A549 (cell line): ENCODE measurements around the gene CSF3. TPM values are rescaled to one million over a fixed set of nuclear protein-coding genes. Genes with fewer than 3 reads are reported as not detected.
A peak's percentile ranks its signal among the peaks of the same experiment; 100 is the strongest.
"Not testable (repeated sequence)": the region's sequence is repeated elsewhere in the genome, so short reads cannot be mapped to it uniquely, and the experiment has no call there.

Source experiments
- ATAC-seq, 2 experiments: fragments of 200-7000 bp in 1 of 2; fragments of >200 bp in 1 of 2; cut with Nextera tagmentation in 1 of 2; cut with Tn5 transposase in 1 of 2; 3 replicates each; pipeline versions ENCODE4 v1.8.0 to v1.9.1; 2018 to 2020; ENCODE audit warnings: mild to moderate bottlenecking in 1 of 2, moderate library complexity in 1 of 2
- CTCF ChIA-PET: fragments of 300-600 bp; sonication (Branson Sonifier 250); formaldehyde crosslinking; extraction: SDS; loops from one replicate; lab custom pipeline; 2021; ENCODE audit warnings: antibody characterized with exemption, inconsistent platforms; lab: Yijun Ruan, JAX
- POLR2A ChIA-PET: fragments of 350-600 bp; formaldehyde crosslinking; extraction: SDS; loops from one replicate; lab custom pipeline; 2021; ENCODE audit warnings: antibody characterized with exemption, inconsistent platforms; lab: Yijun Ruan, JAX
- DNase-seq, 2 experiments: peaks; one replicate each; pipeline versions ENCODE4 v3.0.0 to v3.0.0-alpha.2; 2011 to 2016; ENCODE audit warnings: low read depth in 1 of 2, low spot score in 1 of 2
- FAIRE-seq: peaks from 2 replicates; lab custom pipeline; 2011; peaks lifted over from hg19 to GRCh38; lab: Jason Lieb, UNC
- H3K27ac ChIP-seq, 2 experiments: fragments of >200 bp; sonication (Bioruptor Twin); formaldehyde crosslinking; 3 replicates each; pipeline ENCODE4 v1.5.1; 2016 to 2017
- H3K4me1 ChIP-seq: fragments of >200 bp; sonication (Bioruptor Twin); formaldehyde crosslinking; 3 replicates; pipeline ENCODE4 v1.6.1; 2016
- H3K4me2 ChIP-seq: fragments of >200 bp; sonication (Bioruptor Twin); formaldehyde crosslinking; 3 replicates; pipeline ENCODE4 v1.6.1; 2016
- H3K4me3 ChIP-seq: fragments of >200 bp; sonication (Bioruptor Twin); formaldehyde crosslinking; 3 replicates; pipeline ENCODE4 v1.5.1; 2016
- H3K9me3 ChIP-seq: fragments of >200 bp; sonication (Bioruptor Twin); formaldehyde crosslinking; 3 replicates; pipeline ENCODE4 v1.6.1; 2016
- CBX8 ChIP-seq: fragments of 200-600 bp; sonication (generic); IDR thresholded peaks from 2 replicates; pipeline ENCODE4 v1.6.1; 2016
- CHD2 ChIP-seq: fragments of 150-350 bp; IDR thresholded peaks from 2 replicates; pipeline ENCODE4 v1.6.1; 2014; ENCODE audit warnings: low read length; ENCODE audit not compliant: partially characterized antibody
- EHF ChIP-seq: fragments of 250-450 bp; sonication (Bioruptor Pico); IDR thresholded peaks from 2 replicates; pipeline ENCODE4 v1.5.0; 2020; ENCODE audit warnings: mild to moderate bottlenecking
- EP300 ChIP-seq, 2 experiments: fragments of >200 bp; sonication (Bioruptor Twin); formaldehyde crosslinking; IDR thresholded peaks; 2 replicates in 1 of 2; 3 replicates in 1 of 2; pipeline ENCODE4 v1.6.1; 2016 to 2017
- FOSB ChIP-seq: fragments of 250-450 bp; sonication (Bioruptor Pico); IDR thresholded peaks from 2 replicates; pipeline ENCODE4 v1.5.0; 2020; ENCODE audit warnings: mild to moderate bottlenecking, moderate library complexity
- FOXS1 ChIP-seq: fragments of 250-450 bp; sonication (Bioruptor Pico); IDR thresholded peaks from 2 replicates; pipeline ENCODE4 v1.5.0; 2020; ENCODE audit warnings: mild to moderate bottlenecking, moderate library complexity
- HDAC2 ChIP-seq: fragments of 200-600 bp; sonication (generic); IDR thresholded peaks from 2 replicates; pipeline ENCODE4 v1.6.1; 2016
- MAFK ChIP-seq: fragments of 450-650 bp; IDR thresholded peaks from 2 replicates; pipeline ENCODE4 v1.6.1; 2014; ENCODE audit not compliant: partially characterized antibody
- NR3C1 ChIP-seq: fragments of >200 bp; sonication (Bioruptor Twin); formaldehyde crosslinking; IDR thresholded peaks from 3 replicates; pipeline ENCODE4 v1.6.1; 2017
- RFX5 ChIP-seq: fragments of 450-650 bp; IDR thresholded peaks from 2 replicates; pipeline ENCODE4 v1.7.1; 2014; ENCODE audit warnings: antibody characterized with exemption, mild to moderate bottlenecking, moderate library complexity
- ZC3H11A ChIP-seq: fragments of 450-650 bp; IDR thresholded peaks from 2 replicates; pipeline ENCODE4 v1.6.1; 2014; ENCODE audit warnings: antibody characterized with exemption, mild to moderate bottlenecking
- ZNF302 ChIP-seq: fragments of 250-450 bp; sonication (Bioruptor Pico); IDR thresholded peaks from 2 replicates; pipeline ENCODE4 v1.9.0; 2021; ENCODE audit warnings: inconsistent platforms, mild to moderate bottlenecking, moderate library complexity
- ZSCAN20 ChIP-seq: fragments of 250-450 bp; sonication (Bioruptor Pico); IDR thresholded peaks from 2 replicates; pipeline ENCODE4 v1.8.0; 2022; ENCODE audit warnings: mild to moderate bottlenecking, moderate library complexity
- WGBS: methylation state at CpG from one replicate; pipeline ENCODE4 v1.1.6; 2017; ENCODE audit errors: missing lambda C conversion rate; 5-methylcytosine and 5-hydroxymethylcytosine counted together
- polyA plus RNA-seq, 4 experiments: library from polyadenylated mRNA; depleted of rRNA in 3 of 4; stranded (reverse); fragments of >200 nt; fragmentation: RNase III in 1 of 4; extraction: RNeasy Plus Mini Kit Qiagen cat#74134 plus additional on column Dnase treatment in 1 of 4; gene quantifications; 2 replicates in 3 of 4; 3 replicates in 1 of 4; pipeline ENCODE4 v1.2.3, GENCODE V29; 2011 to 2017
- TF ChIP-seq, protein P1 (sequence below): IDR thresholded peaks from 2 replicates; pipeline ENCODE4 v1.6.1; 2012

Gene CSF3
- polyA plus RNA-seq, 2 of the 4 experiments (the other 2 are of a cell fraction) = not detected

DNA sequence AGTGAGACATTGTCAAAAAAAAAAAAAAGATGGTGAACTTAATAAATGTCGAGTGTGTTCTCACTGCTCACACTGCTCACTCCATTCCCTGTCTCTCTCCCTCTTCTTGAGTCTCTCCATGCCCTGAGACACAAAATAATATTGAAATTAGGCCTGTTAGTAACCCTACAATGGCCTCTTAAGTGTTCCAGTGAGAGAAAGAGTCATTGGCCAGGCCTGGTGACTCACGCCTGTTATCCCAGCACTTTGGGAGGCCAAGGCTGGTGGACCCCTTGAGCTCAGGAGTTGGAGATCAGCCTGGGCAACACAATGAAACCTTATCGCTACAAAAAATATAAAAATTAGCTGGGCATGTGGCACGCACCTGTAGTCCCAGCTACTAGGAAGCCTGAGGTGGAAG lies 16.2 kb upstream of the CSF3 start:
- H3K27ac ChIP-seq = no peak overlapping the region
- CTCF ChIA-PET = interaction anchor here (0.8 to 24.9 kb wide), 5 partner anchors 15 to 169 kb away, joined by 3 to 625 read pairs (median 8); partner anchors contain the start of gene CSF3
- no peaks in the 10 kb centered on the region for H3K4me1 ChIP-seq
- TF ChIP-seq, protein P1, sequence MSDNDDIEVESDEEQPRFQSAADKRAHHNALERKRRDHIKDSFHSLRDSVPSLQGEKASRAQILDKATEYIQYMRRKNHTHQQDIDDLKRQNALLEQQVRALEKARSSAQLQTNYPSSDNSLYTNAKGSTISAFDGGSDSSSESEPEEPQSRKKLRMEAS = no peak
- TF ChIP-seq, all 56 proteins: peak for 0
- no peak for FAIRE-seq
- POLR2A ChIA-PET = no interaction called here
- Histone ChIP-seq H3K4me3 (no peak overlapping the region), H3K4me2 (no peak overlapping the region), H3K9me3 (no peaks in the 10 kb centered on the region)
- ATAC-seq = peak; percentile 16 to 36; a peak in 3 of 6 replicates
- 58% methylated on average over 4 of the region's 4 CpGs for WGBS
- DNase-seq = no peak

DNA sequence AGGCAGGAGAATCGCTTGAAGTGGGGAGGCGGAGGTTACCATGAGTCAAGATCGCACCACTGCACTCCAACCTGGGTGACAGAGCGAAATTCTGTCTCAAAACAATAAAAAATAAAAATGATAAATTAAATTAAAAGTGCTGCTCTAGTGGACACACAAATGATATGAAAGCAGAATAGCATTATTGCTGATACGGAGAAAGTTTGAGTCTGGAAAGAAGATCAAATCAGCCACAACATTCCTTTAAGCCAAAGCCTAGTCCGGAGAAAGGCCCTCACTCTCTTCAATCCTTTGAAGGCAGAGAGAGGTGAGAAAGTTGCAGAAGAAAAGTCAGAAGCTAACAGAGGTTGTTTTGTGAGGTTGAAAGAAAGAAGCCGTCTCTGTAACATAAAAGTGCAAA lies 15.1 kb upstream of the CSF3 start:
- POLR2A ChIA-PET = no interaction called here
- 76% methylated on average over 7 of the region's 7 CpGs for WGBS

DNA sequence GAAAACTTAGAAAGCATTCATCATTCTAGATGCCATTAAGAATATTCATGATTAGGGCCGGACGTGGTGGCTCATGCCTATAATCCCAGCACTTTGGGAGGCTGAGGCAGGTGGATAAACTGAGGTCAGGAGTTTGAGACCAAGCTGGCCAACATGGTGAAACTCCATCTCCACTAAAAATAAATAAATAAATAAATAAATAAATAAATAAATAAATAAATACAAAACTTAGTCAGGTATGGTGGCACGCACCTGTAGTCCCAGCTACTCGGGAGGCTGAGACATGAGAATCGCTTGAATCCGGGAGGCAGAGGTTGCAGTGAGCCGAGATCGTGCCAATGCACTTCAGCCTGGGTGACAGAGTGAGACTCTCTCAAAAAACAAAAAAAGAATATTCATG lies 13.9 kb upstream of the CSF3 start:
- 95% methylated on average over 8 of the region's 8 CpGs for WGBS
- H3K27ac ChIP-seq, ATAC-seq, H3K9me3 ChIP-seq, H3K4me1 ChIP-seq, DNase-seq, POLR2A ChIA-PET, FAIRE-seq, H3K4me2 ChIP-seq, H3K4me3 ChIP-seq: not testable (repeated sequence)
- CTCF ChIA-PET = interaction anchor here (0.6 to 24.9 kb wide), 10 partner anchors 13 to 278 kb away, joined by 3 to 625 read pairs (median 4); partner anchors contain the start of gene CSF3
- TF ChIP-seq ZC3H11A = peak; percentile 96

More for the DNA sequence above, 15.1 kb upstream of the CSF3 start:
- no peak for ATAC-seq
- TF ChIP-seq ZNF302 (CRISPR knock-in tag) = no peak
- TF ChIP-seq MAFK = peak; percentile 74
- TF ChIP-seq, all 56 proteins: peak for 1
- Histone ChIP-seq H3K9me3 (no peaks in the 10 kb centered on the region), H3K27ac (no peak overlapping the region), H3K4me2 (no peak overlapping the region), H3K4me3 (no peak overlapping the region), H3K4me1 (no peaks in the 10 kb centered on the region)
- DNase-seq = no peak
- CTCF ChIA-PET = interaction anchor here (1.1 to 24.9 kb wide), 7 partner anchors 14 to 167 kb away, joined by 3 to 625 read pairs (median 3); partner anchors contain the start of gene CSF3
- FAIRE-seq = no peak

DNA sequence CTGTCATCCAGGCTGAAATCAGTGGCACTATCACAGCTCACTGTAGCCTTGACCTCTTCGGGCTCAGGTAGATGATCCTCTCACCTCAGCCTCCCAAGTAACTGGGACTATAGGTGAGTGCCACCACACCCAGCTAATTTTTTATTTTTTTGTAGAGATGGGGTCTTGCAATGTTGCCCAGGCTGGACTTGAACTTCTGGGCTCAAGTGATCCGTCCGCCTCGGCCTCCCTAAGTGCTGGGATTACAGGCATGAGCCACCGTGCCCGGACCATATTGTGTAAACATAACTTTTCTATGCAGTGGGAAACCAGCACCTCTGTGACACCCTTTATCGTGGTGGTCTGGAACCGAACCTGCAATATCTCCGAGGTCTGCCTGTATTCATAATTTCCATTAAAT lies 11.2 kb upstream of the CSF3 start:
- H3K27ac ChIP-seq = no peak overlapping the region
- H3K4me3 ChIP-seq = no peak overlapping the region
- WGBS = 72% methylated on average over 9 of the region's 9 CpGs
- H3K4me2 ChIP-seq = no peak overlapping the region
- H3K4me1 ChIP-seq = no peaks in the 10 kb centered on the region
- FAIRE-seq (no peak), DNase-seq (no peak), ATAC-seq (no peak)
- ChIA-PET POLR2A (no interaction called here), CTCF (interaction anchor here (0.7 to 24.9 kb wide), 9 partner anchors 11 to 351 kb away, joined by 3 to 625 read pairs (median 3); partner anchors contain the start of gene CSF3)
- no peak for TF ChIP-seq FOXS1
- no peaks in the 10 kb centered on the region for H3K9me3 ChIP-seq

DNA sequence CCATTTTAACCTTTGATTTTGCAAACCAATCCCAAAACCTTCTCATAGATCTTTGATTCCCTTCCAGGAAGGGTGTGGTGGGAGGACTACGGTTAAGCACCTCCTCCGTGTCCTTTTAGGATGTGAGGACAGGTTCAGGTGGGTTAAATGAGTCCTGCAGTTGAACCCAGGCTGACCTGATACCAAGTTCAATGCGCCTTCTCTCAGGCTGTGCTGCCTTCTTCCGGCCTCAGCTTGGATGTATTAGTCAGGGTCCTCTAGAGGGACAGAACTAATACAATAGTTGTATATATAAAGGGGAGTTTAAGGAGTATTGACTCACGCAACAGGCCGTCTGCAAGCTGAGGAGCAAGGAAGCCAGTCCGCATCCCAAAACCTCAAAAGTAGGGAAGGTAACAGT lies 10.5 kb upstream of the CSF3 start:
- Histone ChIP-seq H3K27ac (no peak overlapping the region), H3K9me3 (no peaks in the 10 kb centered on the region), H3K4me2 (no peak overlapping the region), H3K4me3 (no peak overlapping the region), H3K4me1 (no peaks in the 10 kb centered on the region)
- no peak for ATAC-seq
- ChIA-PET CTCF (interaction anchor here (0.7 to 24.9 kb wide), 9 partner anchors 11 to 187 kb away, joined by 3 to 625 read pairs (median 3); partner anchors contain the start of gene CSF3), POLR2A (no interaction called here)
- FAIRE-seq = peak; percentile 54
- 89% methylated on average over 7 of the region's 7 CpGs for WGBS
- TF ChIP-seq RFX5 (no peak), EHF (CRISPR knock-in tag) (no peak), EP300 (IDR thresholded peaks at IDR 0.05) (no peak), ZNF302 (CRISPR knock-in tag) (no peak)
- DNase-seq = no peak

DNA sequence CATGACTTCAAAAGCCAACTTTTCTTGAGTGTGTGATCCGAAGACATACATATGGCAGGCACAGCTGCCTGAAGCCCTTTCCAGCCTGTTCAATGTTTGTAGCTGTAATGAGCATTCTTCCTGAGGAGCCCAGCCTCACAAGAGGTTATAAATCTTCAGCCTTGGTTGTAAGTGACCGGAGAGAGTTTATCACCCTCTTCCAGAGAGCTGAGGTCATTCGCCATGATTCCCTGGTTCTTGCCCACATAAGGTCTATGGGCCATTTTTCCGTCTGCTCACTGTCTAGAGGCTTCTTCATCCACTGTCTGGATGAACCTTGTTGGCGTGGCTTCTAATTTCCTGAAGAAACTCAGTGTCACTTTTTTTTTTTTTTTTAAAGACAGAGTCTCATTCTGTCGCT lies 9.7 kb upstream of the CSF3 start:
- FAIRE-seq = no peak

DNA sequence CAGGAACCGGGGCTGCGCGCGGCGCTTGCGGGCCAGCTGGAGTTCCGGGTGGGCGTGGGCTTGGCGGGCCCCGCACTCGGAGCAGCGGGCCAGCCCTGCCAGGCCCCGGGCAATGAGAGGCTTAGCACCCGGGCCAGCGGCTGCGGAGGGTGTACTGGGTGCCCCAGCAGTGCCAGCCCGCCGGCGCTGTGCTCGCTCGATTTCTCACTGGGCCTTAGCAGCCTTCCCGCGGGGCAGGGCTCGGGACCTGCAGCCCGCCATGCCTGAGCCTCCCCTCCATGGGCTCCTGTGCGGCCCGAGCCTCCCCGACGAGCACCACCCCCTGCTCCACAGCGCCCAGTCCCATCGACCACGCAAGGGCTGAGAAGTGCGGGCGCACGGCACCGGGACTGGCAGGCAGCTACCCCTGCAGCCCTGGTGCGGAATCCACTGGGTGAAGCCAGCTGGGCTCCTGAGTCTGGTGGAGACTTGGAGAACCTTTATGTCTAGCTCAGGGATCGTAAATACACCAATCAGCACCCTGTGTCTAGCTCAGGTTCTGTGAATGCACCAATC lies 4.2 kb upstream of the CSF3 start:
- H3K4me3 ChIP-seq, ATAC-seq, FAIRE-seq, H3K27ac ChIP-seq, H3K4me2 ChIP-seq, H3K9me3 ChIP-seq, DNase-seq, POLR2A ChIA-PET: not testable (repeated sequence)
- WGBS = 91% methylated on average over 34 of the region's 38 CpGs
- peaks cover 13% of the 10 kb centered on the region; the same call in 2 of the 3 replicates for H3K4me1 ChIP-seq
- CTCF ChIA-PET = interaction anchor here (0.6 to 24.9 kb wide), 11 partner anchors 14 to 281 kb away, joined by 3 to 625 read pairs (median 77); no protein-coding TSS in a partner anchor

More for the DNA sequence above, 9.7 kb upstream of the CSF3 start:
- Histone ChIP-seq H3K9me3 (no peaks in the 10 kb centered on the region), H3K4me1 (no peaks in the 10 kb centered on the region), H3K4me2 (no peak overlapping the region), H3K4me3 (no peak overlapping the region), H3K27ac (no peak overlapping the region)
- DNase-seq = no peak
- TF ChIP-seq HDAC2 = no peak
- no peak for TF ChIP-seq CBX8
- no peak for TF ChIP-seq NR3C1
- TF ChIP-seq ZSCAN20 (CRISPR knock-in tag) = no peak
- TF ChIP-seq FOSB = no peak
- no peak for TF ChIP-seq CHD2
- ATAC-seq = 0 out of 6 replicates have a peak, but pooled peaks of 1 of the 2 experiments have one; percentile 32
- 77% methylated on average over 6 of the region's 6 CpGs for WGBS
- CTCF ChIA-PET = interaction anchor here (0.9 to 24.9 kb wide), 8 partner anchors 10 to 286 kb away, joined by 3 to 625 read pairs (median 3); partner anchors contain the start of gene CSF3
- POLR2A ChIA-PET = no interaction called here

DNA sequence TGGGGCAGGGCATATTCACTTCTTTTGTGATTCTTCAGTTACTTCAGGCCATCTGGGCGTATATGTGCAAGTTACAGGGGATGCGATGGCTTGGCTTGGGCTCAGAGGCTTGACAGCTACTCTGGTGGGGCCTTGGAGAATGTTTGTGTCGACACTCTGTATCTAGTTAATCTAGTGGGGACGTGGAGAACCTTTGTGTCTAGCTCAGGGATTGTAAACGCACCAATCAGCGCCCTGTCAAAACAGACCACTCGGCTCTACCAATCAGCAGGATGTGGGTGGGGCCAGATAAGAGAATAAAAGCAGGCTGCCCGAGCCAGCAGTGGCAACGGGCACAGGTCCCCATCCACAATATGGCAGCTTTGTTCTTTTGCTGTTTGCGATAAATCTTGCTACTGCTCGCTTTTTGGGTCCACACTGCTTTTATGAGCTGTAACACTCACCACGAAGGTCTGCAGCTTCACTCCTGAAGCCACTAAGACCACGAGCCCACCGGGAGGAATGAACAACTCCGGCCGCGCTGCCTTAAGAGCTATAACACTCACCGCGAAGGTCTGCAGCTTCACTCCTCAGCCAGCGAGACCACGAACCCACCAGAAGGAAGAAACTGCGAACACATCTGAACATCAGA lies 3.1 kb upstream of the CSF3 start:
- H3K9me3 ChIP-seq, DNase-seq, FAIRE-seq, H3K4me3 ChIP-seq, H3K27ac ChIP-seq, H3K4me2 ChIP-seq, ATAC-seq, POLR2A ChIA-PET: not testable (repeated sequence)
- WGBS = 71% methylated on average over 22 of the region's 22 CpGs
- peaks cover 13% of the 10 kb centered on the region; the same call in 2 of the 3 replicates for H3K4me1 ChIP-seq
- CTCF ChIA-PET = interaction anchor here (1.2 to 24.9 kb wide), 19 partner anchors 6 to 292 kb away, joined by 5 to 625 read pairs (median 26); partner anchors contain the start of genes MED24, PSMD3 and RAPGEFL1
